ENCODE results near the gene APC2. TPM values are rescaled to one million over a fixed set of nuclear protein-coding genes. Genes with fewer than 3 reads are reported as not detected.
"Not testable (repeated sequence)": the region's sequence is repeated elsewhere in the genome, so short reads cannot be mapped to it uniquely, and the experiment has no call there.

Gene APC2
- total RNA-seq, 1 donor from 2014 or later = 0.12 TPM

- H3K4me3 ChIP-seq = no peak overlapping the region
- H3K4me1 ChIP-seq = peaks cover 44% of the 10 kb centered on the region
- no peak for TF ChIP-seq CTCF (IDR thresholded peaks at IDR 0.05)
- no peaks in the 10 kb centered on the region for H3K9me3 ChIP-seq
- intact Hi-C loops (cut with DNase I) = no loop called here
- no peak overlapping the region for H3K27ac ChIP-seq
- peaks cover 22% of the 10 kb centered on the region for H3K36me3 ChIP-seq
- DNase-seq (no peak), ATAC-seq (no peak)
- H3K27me3 ChIP-seq (ENCODE audit: low read depth) = peaks cover 41% of the 10 kb centered on the region
Measured at GRCh38 chr19:1474011-1474764, 24.3 kb downstream of the APC2 start.

GRCh38 chr19:1474765-1475351 lies 24.9 kb downstream of the APC2 start:
- no peak for ATAC-seq
- TF ChIP-seq CTCF (IDR thresholded peaks at IDR 0.05) = no peak
- Histone ChIP-seq H3K36me3 (peaks cover 22% of the 10 kb centered on the region), H3K9me3 (no peaks in the 10 kb centered on the region), H3K4me1 (peaks cover 45% of the 10 kb centered on the region), H3K27me3 (ENCODE audit: low read depth) (peaks cover 37% of the 10 kb centered on the region), H3K4me3 (no peak overlapping the region), H3K27ac (no peak overlapping the region)
- intact Hi-C loops (cut with DNase I) = no loop called here
- no peak for DNase-seq

- Histone ChIP-seq H3K9me3 (no peaks in the 10 kb centered on the region), H3K36me3 (peaks cover 22% of the 10 kb centered on the region), H3K4me1 (peaks cover 34% of the 10 kb centered on the region), H3K27me3 (ENCODE audit: low read depth) (peaks cover 27% of the 10 kb centered on the region), H3K4me3 (no peak overlapping the region), H3K27ac (no peak overlapping the region)
- intact Hi-C loops (cut with DNase I) = no loop called here
- no peak for TF ChIP-seq CTCF (IDR thresholded peaks at IDR 0.05)
- DNase-seq = no peak
- ATAC-seq = no peak
Measured at GRCh38 chr19:1475751-1476437, 26.0 kb downstream of the APC2 start.

GRCh38 chr19:1477056-1477455 lies 27.1 kb downstream of the APC2 start:
- ATAC-seq; intact Hi-C loops (cut with DNase I): not testable (repeated sequence)

GRCh38 chr19:1478934-1479707 lies 29.2 kb downstream of the APC2 start, which contains the start of gene C19orf25:
TSS of gene C19orf25 (minus strand) at chr19:1479215. CDS start at chr19:1478903, 312 bp downstream.
- peak; percentile 97 for DNase-seq
- intact Hi-C loops (cut with DNase I) = no loop called here
- peaks cover 21% of the 10 kb centered on the region for H3K36me3 ChIP-seq
- H3K9me3 ChIP-seq = no peaks in the 10 kb centered on the region
- peaks cover 15% of the 10 kb centered on the region for H3K4me1 ChIP-seq
- H3K4me3 ChIP-seq = peak within 1 kb of the TSS; percentile 88
- H3K27ac ChIP-seq = peak within 1 kb of the TSS; percentile 85
- ATAC-seq = peak; percentile 96 to 98
- H3K27me3 ChIP-seq (ENCODE audit: low read depth) = no peaks in the 10 kb centered on the region
- TF ChIP-seq CTCF (IDR thresholded peaks at IDR 0.05) = no peak

More at GRCh38 chr19:1477056-1477455, 27.1 kb downstream of the APC2 start:
- peaks cover 24% of the 10 kb centered on the region for H3K4me1 ChIP-seq
- H3K27ac ChIP-seq, H3K4me3 ChIP-seq, DNase-seq, H3K9me3 ChIP-seq: not testable (repeated sequence)
- peaks cover 22% of the 10 kb centered on the region for H3K36me3 ChIP-seq
- H3K27me3 ChIP-seq (ENCODE audit: low read depth) = peaks cover 15% of the 10 kb centered on the region

Measured in lower lobe of right lung (tissue), 2 donors.